Activated B cell treated with CpG ODN at 0.5 μM for 24 hours (primary cell): ENCODE results near the gene HEG1. TPM values are rescaled to one million over a fixed set of nuclear protein-coding genes. Genes with fewer than 3 reads are reported as not detected.
A peak's percentile ranks its signal among the peaks of the same experiment; 100 is the strongest.

ENCODE experiments used
- ATAC-seq: fragments of 200-7000 bp; cut with Tn5 transposase; one replicate; pipeline ENCODE4 v1.10.0; 2021; ENCODE audit warnings: low read depth, mild to moderate bottlenecking, moderate library complexity
- CTCF ChIA-PET: fragments of 350-600 bp; sonication (Branson Sonifier 250); formaldehyde crosslinking; loops from one replicate; lab custom pipeline; 2021; ENCODE audit warnings: antibody characterized with exemption; lab: Charles Lee
- POLR2A ChIA-PET: fragments of 350-600 bp; sonication (Branson Sonifier 250); formaldehyde crosslinking; loops from one replicate; lab custom pipeline; 2021; ENCODE audit warnings: antibody characterized with exemption; lab: Charles Lee
- DNase-seq: peaks from one replicate; pipeline ENCODE4 v3.0.0; 2022
- H3K27ac Mint-ChIP-seq: one replicate; pipeline ENCODE4 v1.8.0; 2020; ENCODE audit warnings: mixed read lengths
- H3K27me3 Mint-ChIP-seq: one replicate; pipeline ENCODE4 v1.8.0; 2021; ENCODE audit warnings: mixed read lengths
- H3K36me3 Mint-ChIP-seq: one replicate; pipeline ENCODE4 v1.8.0; 2021; ENCODE audit warnings: low read depth, mixed read lengths
- H3K4me1 Mint-ChIP-seq: one replicate; pipeline ENCODE4 v1.8.0; 2021; ENCODE audit warnings: mixed read lengths
- H3K4me3 Mint-ChIP-seq: one replicate; pipeline ENCODE4 v1.8.0; 2020; ENCODE audit warnings: mild to moderate bottlenecking, mixed read lengths
- H3K9me3 Mint-ChIP-seq: one replicate; pipeline ENCODE4 v1.8.0; 2020; ENCODE audit warnings: mixed read lengths
- intact Hi-C: fragments of 100-400 bp; cut with micrococcal nuclease; formaldehyde crosslinking; loops from one replicate; pipeline ENCODE4 v1.15.1; 2024
- total RNA-seq: library from RNA; stranded (reverse); gene quantifications from 2 replicates; pipeline ENCODE4 v1.2.3, GENCODE V29; 2022
- TF ChIP-seq, protein P1 (sequence below): fragments of 200-600 bp; IDR thresholded peaks from one replicate; pipeline ENCODE4 v1.8.0; 2022; ENCODE audit warnings: antibody characterized with exemption, mild to moderate bottlenecking

HEG1 gene
- total RNA-seq, 1 donor from 2014 or later = 7.2 TPM

DNA sequence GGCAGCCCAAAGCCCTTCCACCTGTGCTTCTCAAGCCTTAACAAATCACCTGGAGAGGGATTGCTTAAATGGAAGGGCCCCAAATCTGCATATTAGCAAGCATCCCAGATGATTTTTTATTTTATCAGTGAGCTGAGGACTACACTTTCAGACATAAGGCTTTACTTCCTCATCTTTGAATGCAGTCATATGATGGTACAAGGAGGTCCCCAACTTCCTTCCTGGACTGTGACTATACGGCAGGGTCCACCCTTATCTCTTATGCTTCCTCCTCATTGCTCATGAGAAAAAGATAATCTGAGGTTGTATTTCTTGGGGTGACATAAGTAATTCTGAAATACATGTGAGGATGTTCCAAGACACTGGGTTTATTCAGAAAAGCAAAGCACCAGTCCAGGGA is 13.7 kb upstream of the HEG1 start:
- DNase-seq (no peak), ATAC-seq (peak; percentile 42)
- Mint-ChIP-seq H3K27ac (peak overlapping the region; percentile 27), H3K9me3 (no peaks in the 10 kb centered on the region), H3K4me3 (no peak overlapping the region), H3K4me1 (peaks cover 21% of the 10 kb centered on the region), H3K27me3 (peaks cover 2% of the 10 kb centered on the region), H3K36me3 (no peaks in the 10 kb centered on the region)
- ChIA-PET CTCF (no interaction called here), POLR2A (no interaction called here)
- TF ChIP-seq, protein P1, sequence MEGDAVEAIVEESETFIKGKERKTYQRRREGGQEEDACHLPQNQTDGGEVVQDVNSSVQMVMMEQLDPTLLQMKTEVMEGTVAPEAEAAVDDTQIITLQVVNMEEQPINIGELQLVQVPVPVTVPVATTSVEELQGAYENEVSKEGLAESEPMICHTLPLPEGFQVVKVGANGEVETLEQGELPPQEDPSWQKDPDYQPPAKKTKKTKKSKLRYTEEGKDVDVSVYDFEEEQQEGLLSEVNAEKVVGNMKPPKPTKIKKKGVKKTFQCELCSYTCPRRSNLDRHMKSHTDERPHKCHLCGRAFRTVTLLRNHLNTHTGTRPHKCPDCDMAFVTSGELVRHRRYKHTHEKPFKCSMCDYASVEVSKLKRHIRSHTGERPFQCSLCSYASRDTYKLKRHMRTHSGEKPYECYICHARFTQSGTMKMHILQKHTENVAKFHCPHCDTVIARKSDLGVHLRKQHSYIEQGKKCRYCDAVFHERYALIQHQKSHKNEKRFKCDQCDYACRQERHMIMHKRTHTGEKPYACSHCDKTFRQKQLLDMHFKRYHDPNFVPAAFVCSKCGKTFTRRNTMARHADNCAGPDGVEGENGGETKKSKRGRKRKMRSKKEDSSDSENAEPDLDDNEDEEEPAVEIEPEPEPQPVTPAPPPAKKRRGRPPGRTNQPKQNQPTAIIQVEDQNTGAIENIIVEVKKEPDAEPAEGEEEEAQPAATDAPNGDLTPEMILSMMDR = no peak
- intact Hi-C loops = loop anchor here (1.0 kb wide), 1 partner anchor 13 kb away; no protein-coding TSS in a partner anchor

DNA sequence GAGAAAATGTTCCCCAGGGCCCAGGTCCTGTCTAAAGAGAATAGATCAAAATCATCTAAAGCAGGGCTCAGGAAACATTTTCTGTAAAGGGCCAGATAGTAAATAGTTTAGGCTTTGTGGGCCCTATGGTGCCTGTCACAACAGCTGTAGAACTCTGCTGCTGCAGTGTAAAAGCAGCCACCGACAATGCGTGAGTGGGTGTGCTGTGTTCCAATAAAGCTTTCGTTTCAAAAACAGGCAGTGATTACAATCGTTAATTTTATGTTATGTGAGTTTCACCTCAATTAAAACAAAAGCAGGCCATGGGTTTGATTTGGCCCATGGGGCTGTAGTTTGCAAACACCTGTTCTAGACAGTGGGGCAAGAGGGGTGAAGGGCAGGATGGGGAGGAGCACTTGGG is 12.5 kb upstream of the HEG1 start:
- Mint-ChIP-seq H3K4me1 (peaks cover 21% of the 10 kb centered on the region), H3K27ac (no peak overlapping the region), H3K36me3 (no peaks in the 10 kb centered on the region), H3K9me3 (no peaks in the 10 kb centered on the region), H3K4me3 (no peak overlapping the region), H3K27me3 (peaks cover 5% of the 10 kb centered on the region)
- ATAC-seq (no peak), DNase-seq (no peak)
- ChIA-PET CTCF (no interaction called here), POLR2A (no interaction called here)
- TF ChIP-seq, protein P1 = no peak
- intact Hi-C loops = no loop called here

DNA sequence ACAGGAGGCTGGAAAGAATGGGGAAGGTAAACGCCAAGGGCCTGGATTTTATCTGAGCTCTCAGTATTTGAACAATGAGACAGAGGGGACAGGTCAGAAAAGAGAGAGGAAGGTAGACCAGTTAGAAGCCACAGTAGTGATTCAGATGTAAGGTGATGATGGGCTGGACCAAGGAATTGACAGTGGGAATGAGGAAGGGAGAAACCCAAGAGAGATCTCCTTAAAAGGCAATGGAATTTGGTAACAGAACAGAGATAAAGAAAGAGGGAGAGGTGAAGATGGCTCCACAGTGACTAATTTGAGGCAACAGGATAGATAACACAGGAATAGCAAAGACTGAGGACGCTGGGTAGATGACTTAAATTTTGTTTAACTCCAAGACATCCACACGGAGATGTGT is 11.4 kb upstream of the HEG1 start:
- ChIA-PET POLR2A (no interaction called here), CTCF (no interaction called here)
- DNase-seq = no peak
- TF ChIP-seq, protein P1 = no peak
- H3K36me3 Mint-ChIP-seq = no peaks in the 10 kb centered on the region
- peaks cover 7% of the 10 kb centered on the region for H3K27me3 Mint-ChIP-seq
- intact Hi-C loops = no loop called here
- H3K4me3 Mint-ChIP-seq = no peak overlapping the region
- H3K4me1 Mint-ChIP-seq = peaks cover 21% of the 10 kb centered on the region
- no peak overlapping the region for H3K27ac Mint-ChIP-seq
- no peak for ATAC-seq
- H3K9me3 Mint-ChIP-seq = no peaks in the 10 kb centered on the region

DNA sequence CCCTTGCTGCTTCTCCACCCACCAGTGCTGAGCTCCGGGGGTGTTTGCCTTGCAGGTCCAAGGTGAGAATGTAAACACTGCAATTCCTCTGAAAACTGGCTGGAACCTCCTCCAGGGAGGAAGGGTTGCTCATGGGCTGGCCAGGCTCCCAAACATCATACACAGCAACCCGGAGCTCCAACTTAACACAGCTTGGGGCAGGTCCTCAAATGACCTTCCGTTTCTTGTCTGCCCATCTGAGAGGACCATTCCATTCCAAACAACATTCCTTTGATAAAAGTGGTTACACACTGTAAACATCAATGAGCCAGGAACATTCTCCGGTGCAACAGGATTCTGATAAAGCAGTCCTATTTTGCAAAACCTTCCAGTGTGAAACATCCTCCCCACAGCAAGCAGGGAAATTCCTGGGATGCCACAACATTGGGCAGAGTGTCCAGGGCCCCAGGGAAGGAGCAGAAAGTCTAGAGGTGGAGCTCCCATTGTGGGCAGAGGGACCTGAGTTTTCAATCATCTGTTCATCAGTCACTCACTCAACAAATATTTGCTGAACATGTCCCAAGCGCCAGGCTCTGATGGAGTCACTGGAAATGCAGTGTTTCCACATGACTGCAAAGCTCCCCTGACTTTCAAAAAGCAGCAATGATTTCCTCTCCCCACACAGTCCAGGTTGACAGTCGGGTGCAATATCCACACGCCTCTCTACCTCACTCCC is 7.3 kb upstream of the HEG1 start:
- H3K36me3 Mint-ChIP-seq = no peaks in the 10 kb centered on the region
- peaks cover 17% of the 10 kb centered on the region for H3K27me3 Mint-ChIP-seq
- peaks cover under 1% of the 10 kb centered on the region for H3K4me1 Mint-ChIP-seq
- no peak overlapping the region for H3K27ac Mint-ChIP-seq
- TF ChIP-seq, protein P1 = no peak
- ATAC-seq = no peak
- DNase-seq = no peak
- ChIA-PET CTCF (no interaction called here), POLR2A (no interaction called here)
- intact Hi-C loops = no loop called here
- H3K9me3 Mint-ChIP-seq = no peaks in the 10 kb centered on the region
- H3K4me3 Mint-ChIP-seq = no peak overlapping the region

DNA sequence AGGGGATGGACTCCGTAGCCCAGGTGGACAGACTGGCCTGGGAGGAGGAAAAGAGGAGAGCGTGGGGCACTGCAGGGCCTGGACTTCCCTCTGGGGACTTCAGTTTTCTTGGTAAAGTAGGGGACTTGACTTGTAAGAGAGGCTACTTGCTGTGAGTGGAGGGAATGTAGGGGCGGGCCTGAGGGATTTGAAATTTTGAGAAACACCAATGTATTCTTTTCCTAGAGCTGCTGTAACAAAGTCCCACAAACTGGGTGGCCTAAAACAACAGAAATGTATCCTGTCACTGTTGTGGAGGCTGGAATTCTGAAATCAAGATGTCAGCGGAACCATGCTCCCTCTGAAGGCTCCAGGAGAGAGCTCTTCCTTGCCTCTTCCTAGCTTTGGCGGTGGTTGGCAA is 5.8 kb upstream of the HEG1 start:
- H3K4me3 Mint-ChIP-seq = no peak overlapping the region
- TF ChIP-seq, protein P1 = no peak
- intact Hi-C loops = no loop called here
- H3K36me3 Mint-ChIP-seq = no peaks in the 10 kb centered on the region
- H3K9me3 Mint-ChIP-seq = no peaks in the 10 kb centered on the region
- DNase-seq (no peak), ATAC-seq (no peak)
- H3K27me3 Mint-ChIP-seq = peaks cover 17% of the 10 kb centered on the region
- ChIA-PET POLR2A (no interaction called here), CTCF (no interaction called here)
- H3K4me1 Mint-ChIP-seq = no peaks in the 10 kb centered on the region
- no peak overlapping the region for H3K27ac Mint-ChIP-seq
